ENCODE results near the gene CCL5. TPM values are rescaled to one million over a fixed set of nuclear protein-coding genes. Genes with fewer than 3 reads are reported as not detected.

Gene CCL5
- not detected in 2 replicates for polyA plus RNA-seq (2014; cell fraction: cytosol; rRNA removed)
- not detected in 2 replicates for polyA plus RNA-seq (2014; cell fraction: nucleus; rRNA removed)

DNA sequence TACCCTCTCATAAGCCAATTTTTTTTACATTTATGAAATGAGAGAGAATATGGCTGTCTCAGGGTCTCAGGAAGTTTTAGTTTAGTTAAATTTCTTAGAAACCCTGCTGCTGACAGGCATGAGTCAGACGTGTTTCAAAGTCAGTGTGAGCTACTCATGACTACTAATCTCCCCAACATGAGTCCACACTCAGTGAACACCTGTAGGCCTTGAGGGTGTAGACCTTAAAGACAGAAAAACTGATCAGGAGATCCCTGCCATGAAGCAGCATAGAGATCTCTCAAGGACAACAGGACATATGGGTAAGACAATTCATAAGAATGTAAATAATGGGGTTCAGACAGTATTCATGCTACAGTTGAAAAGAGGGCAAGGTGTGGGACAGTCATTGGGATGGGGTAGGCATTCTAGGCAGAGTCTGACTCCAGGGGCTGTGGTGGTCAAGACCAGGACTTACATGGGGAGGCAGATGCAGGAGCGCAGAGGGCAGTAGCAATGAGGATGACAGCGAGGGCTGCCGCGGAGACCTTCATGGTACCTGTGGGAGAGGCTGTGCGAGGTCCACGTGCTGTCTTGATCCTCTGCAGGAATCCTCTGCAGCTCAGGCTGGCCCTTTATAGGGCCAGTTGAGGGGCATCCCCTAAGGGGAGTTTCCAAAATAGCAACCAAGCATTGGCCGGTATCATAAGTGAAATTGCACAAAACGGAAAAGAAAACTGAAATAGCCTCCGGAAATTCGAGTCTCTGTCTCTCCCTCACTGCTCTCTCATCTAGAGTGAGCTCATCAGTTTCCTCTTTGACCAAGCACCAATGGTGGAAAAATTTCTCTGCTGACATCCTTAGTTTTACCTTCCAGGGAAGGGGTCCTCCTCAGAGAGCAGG, at the start of gene CCL5:
Gene CCL5 (minus strand): TSS at position 588 of the 882 bp plus-strand sequence.
- no peak for DNase-seq (ENCODE audit: low spot score)

- DNase-seq (ENCODE audit: low spot score) = no peak
Observed at GRCh38 chr17:35927714-35928113, 47.6 kb upstream of the CCL5 start.

DNA sequence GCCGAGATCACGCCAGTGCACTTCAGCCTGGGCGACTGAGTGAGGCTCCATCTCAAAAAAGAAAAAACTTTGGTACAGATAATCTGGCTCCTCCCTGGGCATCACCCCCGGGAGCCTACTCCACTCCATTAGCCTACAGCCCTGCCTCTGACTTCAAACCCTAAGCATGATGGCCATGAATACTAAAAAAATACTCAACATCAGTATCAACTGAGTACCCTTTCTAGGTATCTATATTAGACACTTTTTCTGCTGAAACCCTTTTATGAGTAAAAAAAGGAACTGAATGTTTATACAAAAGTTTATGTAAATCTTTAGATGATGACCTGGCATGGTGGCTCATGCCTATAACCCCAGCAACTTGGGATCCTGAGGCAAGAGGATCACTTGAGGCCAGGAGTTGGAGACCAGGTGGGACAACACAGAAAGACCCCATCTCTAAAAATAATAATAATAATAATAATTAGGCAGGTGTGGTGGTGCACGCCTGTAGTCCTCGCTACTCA, 43.5 kb upstream of the CCL5 start:
- no peak for DNase-seq (ENCODE audit: low spot score)

- DNase-seq (ENCODE audit: low spot score) = no peak
Observed at GRCh38 chr17:35920229-35920628, 40.1 kb upstream of the CCL5 start.

DNA sequence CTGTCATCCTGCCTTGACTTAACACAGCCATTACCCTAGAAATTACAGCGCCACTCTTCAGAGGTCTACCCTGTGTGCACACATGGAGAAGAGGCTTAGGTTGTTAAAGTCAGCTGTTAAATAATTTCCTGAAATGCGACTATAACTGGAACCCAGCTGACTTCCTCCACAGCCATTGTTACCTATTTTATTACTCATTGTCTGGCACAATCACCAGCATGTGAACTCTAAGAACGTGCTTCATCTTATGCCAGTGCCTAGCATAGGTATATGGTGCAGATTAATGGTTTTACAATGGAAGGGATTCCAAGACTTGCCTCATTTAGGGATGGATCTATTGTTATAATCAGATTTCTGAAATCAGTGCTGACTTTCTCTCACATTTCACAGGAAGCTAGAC, 38.5 kb upstream of the CCL5 start:
- no peak for DNase-seq (ENCODE audit: low spot score)

DNA sequence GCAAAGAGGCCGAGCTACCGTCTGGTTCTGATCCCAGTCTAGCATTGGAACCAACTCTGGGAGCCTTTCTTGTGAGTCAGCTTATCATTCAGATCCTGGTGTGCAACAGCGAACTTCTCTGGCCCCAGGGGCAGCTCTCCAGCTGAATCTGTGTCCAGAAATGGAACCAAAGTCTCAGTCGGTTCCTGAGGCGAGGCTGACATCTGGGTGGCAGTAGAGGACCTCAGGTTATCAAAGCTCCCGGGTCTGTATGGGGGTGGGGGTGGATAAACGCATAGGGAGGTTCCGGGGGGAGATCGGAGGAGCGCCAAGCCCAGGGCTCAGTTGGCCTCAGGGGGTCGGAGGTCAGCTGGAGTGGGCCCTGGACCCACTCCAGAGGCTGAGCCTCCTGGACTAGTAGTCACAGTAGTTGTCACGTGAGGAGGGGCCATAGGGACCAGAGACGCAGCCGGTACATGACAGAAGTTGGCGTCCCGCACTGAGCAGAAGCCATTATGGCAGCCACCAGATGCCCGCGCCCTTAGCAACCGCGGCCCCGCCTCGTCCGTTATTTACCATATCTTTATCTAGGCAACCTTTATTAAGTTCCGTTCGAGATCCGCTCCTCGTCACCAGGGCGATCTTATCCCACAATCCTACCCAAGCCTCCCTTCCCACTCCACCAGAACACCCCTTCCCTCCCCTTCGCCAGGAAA, 37.5 kb upstream of the CCL5 start:
- DNase-seq (ENCODE audit: low spot score) = no peak

GRCh38 chr17:35915153-35915964, 35.2 kb upstream of the CCL5 start:
- DNase-seq (ENCODE audit: low spot score) = no peak

GRCh38 chr17:35914354-35914753, 34.2 kb upstream of the CCL5 start:
- DNase-seq (ENCODE audit: low spot score) = no peak

GRCh38 chr17:35913609-35914008, 33.4 kb upstream of the CCL5 start:
- DNase-seq (ENCODE audit: low spot score) = no peak

DNA sequence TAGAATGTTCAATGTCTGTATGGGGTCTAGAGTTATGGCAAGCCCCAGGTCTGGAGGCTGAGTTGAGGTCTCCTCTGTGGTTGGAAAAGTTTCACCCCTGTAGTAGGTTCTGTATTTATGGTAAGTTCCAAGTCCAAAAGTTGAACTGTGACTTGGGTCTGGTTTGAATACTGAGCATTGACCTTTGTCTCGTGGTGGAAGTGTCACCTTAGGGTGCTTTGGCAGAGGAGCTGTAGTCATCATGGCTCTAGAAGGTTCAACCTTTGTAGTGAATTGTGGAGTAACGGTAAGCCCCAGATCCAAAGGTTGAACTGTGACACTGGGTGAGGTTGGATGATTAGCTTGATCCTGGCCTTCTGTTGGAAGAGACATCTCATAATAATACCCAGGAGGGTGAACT, 32.8 kb upstream of the CCL5 start:
- DNase-seq (ENCODE audit: low spot score) = no peak

DNA sequence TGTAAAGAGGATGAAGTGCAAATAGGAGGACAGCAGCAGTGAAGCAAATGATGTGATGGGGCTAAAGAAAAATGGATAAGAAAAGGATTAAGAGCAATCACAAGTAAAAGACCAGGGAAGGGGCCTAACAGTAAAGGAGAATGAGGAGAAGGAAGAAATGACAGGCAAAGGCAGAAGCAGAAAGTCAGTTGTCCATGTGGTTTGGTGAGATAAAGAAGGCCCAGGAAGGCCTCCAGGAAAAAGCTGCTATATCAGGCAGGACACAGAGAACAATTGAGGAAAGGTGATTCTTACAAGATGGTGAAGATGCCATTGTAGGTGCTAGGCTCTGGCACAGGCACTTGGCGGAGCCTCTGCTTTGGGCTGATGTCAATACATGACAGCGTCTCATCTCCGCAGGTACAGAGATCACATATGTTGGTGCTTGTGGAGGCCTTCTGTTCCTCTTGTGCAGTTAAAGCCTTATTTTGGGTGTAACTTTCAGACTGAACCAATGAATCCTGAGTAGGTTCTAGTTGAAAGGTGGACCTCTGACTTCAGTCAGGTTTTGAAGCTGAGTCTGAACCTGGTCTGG, 32.3 kb upstream of the CCL5 start:
- no peak for DNase-seq (ENCODE audit: low spot score)

- DNase-seq (ENCODE audit: low spot score) = no peak
Observed at GRCh38 chr17:35909408-35909807, 29.2 kb upstream of the CCL5 start.

GRCh38 chr17:35907691-35908090, 27.5 kb upstream of the CCL5 start:
- no peak for DNase-seq (ENCODE audit: low spot score)

DNA sequence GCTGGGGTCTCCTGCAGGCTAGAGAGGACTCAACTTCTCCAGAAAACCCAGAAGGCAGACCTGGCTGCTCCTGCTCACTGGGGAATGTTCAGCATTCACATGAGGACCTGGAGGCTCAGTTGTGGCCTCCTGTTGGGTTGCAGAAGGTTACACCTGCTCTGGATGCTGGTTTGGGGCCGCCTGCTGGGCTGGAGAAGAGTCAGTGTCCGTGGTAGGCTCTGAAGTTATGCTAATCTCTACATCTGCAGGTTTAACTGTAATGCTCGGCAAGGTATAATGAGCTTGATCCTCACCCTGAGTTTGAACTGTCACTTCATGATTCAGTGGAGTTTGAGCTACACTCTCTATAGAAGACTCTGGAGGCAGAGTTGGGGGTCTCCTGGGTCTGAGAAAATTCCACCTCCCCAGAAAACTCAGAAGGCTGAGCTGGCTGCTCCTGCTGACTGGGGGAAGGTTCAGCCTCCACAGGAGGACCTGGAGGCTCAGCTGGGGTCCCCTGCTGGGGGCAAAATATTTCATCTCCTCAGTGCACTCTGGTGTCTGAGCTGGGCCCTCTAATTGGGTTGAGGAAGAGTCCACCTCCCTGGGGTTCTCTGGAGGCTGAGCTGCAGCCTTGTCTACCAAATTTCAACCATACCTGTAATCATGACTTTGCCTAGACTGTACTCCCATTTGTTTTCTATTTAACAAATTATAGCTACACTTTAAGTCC, 26.9 kb upstream of the CCL5 start:
- no peak for DNase-seq (ENCODE audit: low spot score)

- no peak for DNase-seq (ENCODE audit: low spot score)
Observed at GRCh38 chr17:35906191-35906925, 26.2 kb upstream of the CCL5 start.

- DNase-seq (ENCODE audit: low spot score) = no peak
Observed at GRCh38 chr17:35903451-35903850, 23.3 kb upstream of the CCL5 start.

- no peak for DNase-seq (ENCODE audit: low spot score)
Observed at GRCh38 chr17:35901631-35902175, 21.5 kb upstream of the CCL5 start.

DNA sequence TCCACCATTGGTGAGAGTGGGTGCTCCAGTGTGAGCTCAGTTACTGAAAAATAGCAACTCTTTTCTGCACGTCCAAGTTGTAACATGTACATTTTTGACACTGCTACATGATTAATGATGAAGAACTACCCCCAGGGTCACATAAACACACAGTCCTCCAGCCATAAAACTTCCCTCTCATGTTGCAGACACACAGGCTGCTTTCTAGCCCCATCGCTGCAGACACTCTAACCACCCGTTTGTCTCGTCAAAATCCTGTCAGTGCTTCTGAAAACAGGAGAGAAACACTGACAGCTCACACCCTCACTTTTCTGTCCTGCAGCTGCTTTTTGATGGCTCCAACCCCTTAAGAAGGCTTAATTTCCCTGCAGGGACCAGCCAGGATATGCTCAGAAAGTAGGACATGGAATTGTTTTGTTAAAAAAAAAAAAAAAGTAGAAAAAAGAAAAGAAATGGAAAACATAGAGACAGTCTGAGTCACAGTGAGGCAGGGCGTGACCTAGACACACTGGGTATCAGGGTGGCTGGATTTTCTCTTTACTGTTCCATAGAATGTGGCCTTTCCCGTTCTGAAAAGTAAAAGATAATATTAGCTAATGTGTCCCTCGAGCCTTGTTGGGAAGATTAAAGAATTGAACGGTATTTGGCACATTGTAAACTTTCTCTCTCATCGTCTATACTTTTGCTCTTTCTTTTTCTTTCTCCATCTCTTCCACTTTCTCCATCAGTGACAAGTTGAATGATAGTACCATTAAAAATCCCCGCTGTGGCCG, 20.7 kb upstream of the CCL5 start:
- DNase-seq (ENCODE audit: low spot score) = no peak

DNA sequence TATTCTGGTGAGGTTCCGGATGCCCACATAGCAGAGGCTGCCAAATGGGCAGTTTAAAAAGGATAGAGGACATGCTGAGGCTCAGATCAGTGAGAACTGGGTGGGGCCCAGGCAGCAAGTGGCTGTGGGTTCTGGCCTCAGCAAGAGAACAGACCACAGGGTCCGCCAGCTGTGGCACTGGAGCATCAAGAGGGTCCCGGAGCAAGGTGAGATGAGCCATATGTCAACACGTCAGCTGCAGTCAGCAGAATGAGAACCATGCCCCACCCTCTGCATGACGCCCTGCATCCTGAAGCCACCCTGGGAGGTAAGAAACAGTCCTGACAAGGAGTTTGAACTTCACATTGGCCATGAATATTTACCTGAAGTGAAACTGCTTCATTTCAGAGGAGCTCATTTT, 20.1 kb upstream of the CCL5 start:
- DNase-seq (ENCODE audit: low spot score) = no peak
